Measurements from ENCODE around the gene FRAT2.

DNA sequence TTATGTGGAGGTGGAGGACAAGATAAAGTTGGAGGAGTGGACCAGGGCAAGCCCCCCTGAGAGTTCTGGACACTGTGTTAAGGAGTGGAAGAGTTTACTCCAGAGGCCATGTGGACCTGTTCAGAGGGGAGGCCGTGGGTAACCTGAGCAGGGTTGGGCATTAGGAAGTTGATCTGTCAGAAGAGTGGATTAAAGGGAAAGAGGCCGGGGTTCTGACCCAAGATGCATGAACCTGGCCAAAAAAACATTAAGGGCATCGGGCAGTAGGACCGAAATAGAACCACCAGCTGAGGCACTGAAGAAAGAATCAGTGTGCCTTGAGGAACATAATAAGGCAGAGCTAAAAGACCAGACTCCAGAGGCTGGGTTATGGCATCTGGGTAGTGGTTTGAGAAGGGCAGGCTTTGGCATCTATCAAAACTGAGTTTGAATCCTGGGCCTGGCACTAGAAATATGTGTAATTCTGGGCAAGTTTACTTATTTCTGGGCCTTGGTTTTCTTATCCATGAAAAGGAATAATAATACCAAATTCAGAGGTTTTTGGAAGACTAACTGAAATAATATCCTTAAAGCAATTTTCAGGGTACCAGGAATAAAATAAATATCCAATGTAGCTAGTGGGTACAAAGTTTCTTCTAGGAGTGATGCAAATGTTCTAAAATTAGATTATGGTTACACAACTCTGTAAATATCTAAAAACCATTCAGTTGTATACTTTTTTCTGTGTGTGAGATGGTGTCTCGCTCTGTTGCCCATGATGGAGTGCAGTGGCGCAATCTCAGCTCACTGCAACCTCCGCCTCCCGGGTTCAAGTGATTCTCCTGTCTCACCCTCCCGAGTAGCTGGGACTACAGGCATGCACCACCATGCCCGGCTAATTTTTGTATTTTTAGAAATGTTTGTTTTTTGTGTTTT is 26.4 kb downstream of the FRAT2 start:
- TF ChIP-seq, protein P1, sequence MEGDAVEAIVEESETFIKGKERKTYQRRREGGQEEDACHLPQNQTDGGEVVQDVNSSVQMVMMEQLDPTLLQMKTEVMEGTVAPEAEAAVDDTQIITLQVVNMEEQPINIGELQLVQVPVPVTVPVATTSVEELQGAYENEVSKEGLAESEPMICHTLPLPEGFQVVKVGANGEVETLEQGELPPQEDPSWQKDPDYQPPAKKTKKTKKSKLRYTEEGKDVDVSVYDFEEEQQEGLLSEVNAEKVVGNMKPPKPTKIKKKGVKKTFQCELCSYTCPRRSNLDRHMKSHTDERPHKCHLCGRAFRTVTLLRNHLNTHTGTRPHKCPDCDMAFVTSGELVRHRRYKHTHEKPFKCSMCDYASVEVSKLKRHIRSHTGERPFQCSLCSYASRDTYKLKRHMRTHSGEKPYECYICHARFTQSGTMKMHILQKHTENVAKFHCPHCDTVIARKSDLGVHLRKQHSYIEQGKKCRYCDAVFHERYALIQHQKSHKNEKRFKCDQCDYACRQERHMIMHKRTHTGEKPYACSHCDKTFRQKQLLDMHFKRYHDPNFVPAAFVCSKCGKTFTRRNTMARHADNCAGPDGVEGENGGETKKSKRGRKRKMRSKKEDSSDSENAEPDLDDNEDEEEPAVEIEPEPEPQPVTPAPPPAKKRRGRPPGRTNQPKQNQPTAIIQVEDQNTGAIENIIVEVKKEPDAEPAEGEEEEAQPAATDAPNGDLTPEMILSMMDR (IDR thresholded peaks at IDR 0.05): no peak
- TF ChIP-seq POLR2A (IDR thresholded peaks at IDR 0.05): no peak
- no peak for TF ChIP-seq POLR2AphosphoS5 (IDR thresholded peaks at IDR 0.05)
- TF ChIP-seq EP300 (IDR thresholded peaks at IDR 0.05): no peak
